SK-N-SH (cell line): ENCODE data around the gene PVRIG.
"Not testable (repeated sequence)": the region's sequence is repeated elsewhere in the genome, so short reads cannot be mapped to it uniquely, and the experiment has no call there.

Source experiments
- CTCF ChIP-seq: fragments of 200-600 bp; sonication (generic); IDR thresholded peaks from 2 replicates; pipeline ENCODE4 v1.6.1; 2017; ENCODE audit warnings: antibody characterized with exemption, mild to moderate bottlenecking, moderate library complexity
- ELF1 ChIP-seq: IDR thresholded peaks from 2 replicates; pipeline ENCODE4 v1.4.0; 2012
- EZH2phosphoT487 ChIP-seq: fragments of 200-600 bp; sonication (generic); IDR thresholded peaks from 2 replicates; pipeline ENCODE4 v1.6.1; 2017; ENCODE audit warnings: low read depth, mixed run types, mild to moderate bottlenecking, antibody characterized with exemption, moderate library complexity, borderline replicate concordance
- POLR2AphosphoS5 ChIP-seq: IDR thresholded peaks from 2 replicates; pipeline ENCODE4 v1.6.1; 2012; ENCODE audit warnings: low read depth, low read length
- TAF1 ChIP-seq: IDR thresholded peaks from 2 replicates; pipeline ENCODE4 v1.6.1; 2012; ENCODE audit warnings: low read depth, mild to moderate bottlenecking, low read length, moderate library complexity, borderline replicate concordance
- USF2 ChIP-seq: fragments of 150-350 bp; IDR thresholded peaks from 2 replicates; pipeline ENCODE4 v1.6.1; 2017; ENCODE audit warnings: antibody characterized with exemption, low read length, low read depth, borderline replicate concordance

GRCh38 chr7:100217934-100218333 lies 1.8 kb upstream of the PVRIG start:
- TF ChIP-seq TAF1, USF2, ELF1, EZH2phosphoT487, POLR2AphosphoS5: not testable (repeated sequence)
- peak; percentile 42 for TF ChIP-seq CTCF
